Measurements from ENCODE around the gene FGG. TPM values are rescaled to one million over a fixed set of nuclear protein-coding genes. Genes with fewer than 3 reads are reported as not detected.

FGG gene
- total and polyA plus RNA-seq, 2 donors (not counting 1 experiment from before 2014, with no cell fraction given), result not detected

DNA sequence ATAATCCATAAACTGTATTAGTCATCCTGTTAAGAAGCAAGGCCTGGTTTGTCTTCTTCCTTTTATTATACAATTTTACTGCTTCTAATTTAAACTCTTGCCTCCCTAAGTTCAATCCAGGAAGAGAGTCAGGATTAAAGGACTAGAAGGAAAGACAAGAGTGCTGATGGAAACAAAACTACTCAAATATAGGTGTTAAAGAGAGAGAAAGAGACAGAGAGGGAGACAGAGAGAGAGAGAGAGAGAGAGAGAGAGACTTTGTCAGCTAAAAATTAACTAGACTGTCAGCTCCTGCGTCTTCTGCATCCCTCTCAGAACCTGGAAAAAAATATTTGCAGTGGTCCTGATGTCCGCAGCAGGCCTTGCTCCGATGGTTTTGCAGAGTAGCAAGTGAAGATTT lies 13.5 kb upstream of the FGG start:
- H3K4me3 ChIP-seq (ENCODE audit: control extremely low read depth in 1 of 5, extremely low read depth in 1 of 5, insufficient read depth in 1 of 5, low read depth in 2 of 5, low read length in 4 of 5), result no peak overlapping the region
- ChIA-PET POLR2A (no interaction called here), CTCF (interaction anchor here (1.6 to 13.8 kb wide), 2 partner anchors 10 to 70 kb away, joined by 3 to 357 read pairs; partner anchors contain the start of genes FGB and PLRG1)
- peaks cover 2% of the 10 kb centered on the region for H3K4me1 Mint-ChIP-seq
- H3K36me3 ChIP-seq (replicated peaks in 1 of 2; ENCODE audit: control extremely low read depth in 1 of 2, control insufficient read depth in 1 of 2, extremely low read depth in 1 of 2, insufficient read depth in 2 of 2, low read length in 1 of 2), result no peaks in the 10 kb centered on the region
- peaks cover 0 to 27% (median 23%) of the 10 kb centered on the region in 4 experiments for H3K27me3 ChIP-seq (replicated peaks in 1 of 4; ENCODE audit: control extremely low read depth in 1 of 4, control insufficient read depth in 3 of 4, insufficient read depth in 4 of 4, low read length in 3 of 4)
- peaks cover 9 to 13% of the 10 kb centered on the region in 2 donors for H3K4me1 ChIP-seq (ENCODE audit: control insufficient read depth in 2 of 2, insufficient read depth in 2 of 2, low read length in 2 of 2)
- H2AFZ ChIP-seq (ENCODE audit: insufficient read depth, low read depth, low read length, poor library complexity, severe bottlenecking), result no peak overlapping the region
- no peaks in the 10 kb centered on the region for H3K9me3 ChIP-seq (ENCODE audit: control extremely low read depth in 1 of 3, control insufficient read depth in 2 of 3, insufficient read depth in 1 of 3, low read length in 2 of 3)
- 100% methylated on average over 2 of the region's 3 CpGs for WGBS (ENCODE audit: insufficient coverage)
- no peak overlapping the region for H3K9ac ChIP-seq (ENCODE audit: low read length)
- H3K27ac ChIP-seq (ENCODE audit: low read length in 2 of 2), result no peak overlapping the region
- DNase-seq, result no peak
- no peak overlapping the region for H3K27ac Mint-ChIP-seq
- TF ChIP-seq CTCF (IDR thresholded peaks at IDR 0.05) (no peak), EZH2 (IDR thresholded peaks at IDR 0.05; ENCODE audit: borderline replicate concordance, insufficient read depth, low read depth, low read length, poor library complexity, severe bottlenecking) (no peak)
- no peak overlapping the region for H3K4me3 Mint-ChIP-seq
- H3K4me2 ChIP-seq (replicated peaks; ENCODE audit: low read depth, low read length, poor library complexity, severe bottlenecking), result no peak overlapping the region
- no peak for ATAC-seq (ENCODE audit: low read depth)
- peaks cover 28% of the 10 kb centered on the region for H3K27me3 Mint-ChIP-seq
- no peaks in the 10 kb centered on the region for H3K9me3 Mint-ChIP-seq (ENCODE audit: insufficient read depth)
- intact Hi-C loops (cut with micrococcal nuclease), result loop anchor here (10.0 kb wide), 1 partner anchor 1329 kb away; the partner anchor contains the start of gene CTSO
- H4K20me1 ChIP-seq (ENCODE audit: control insufficient read depth, insufficient read depth, low read length, poor library complexity, severe bottlenecking), result no peaks in the 10 kb centered on the region
- no peaks in the 10 kb centered on the region for H3K79me2 ChIP-seq (ENCODE audit: control insufficient read depth, insufficient read depth, low read length)

DNA sequence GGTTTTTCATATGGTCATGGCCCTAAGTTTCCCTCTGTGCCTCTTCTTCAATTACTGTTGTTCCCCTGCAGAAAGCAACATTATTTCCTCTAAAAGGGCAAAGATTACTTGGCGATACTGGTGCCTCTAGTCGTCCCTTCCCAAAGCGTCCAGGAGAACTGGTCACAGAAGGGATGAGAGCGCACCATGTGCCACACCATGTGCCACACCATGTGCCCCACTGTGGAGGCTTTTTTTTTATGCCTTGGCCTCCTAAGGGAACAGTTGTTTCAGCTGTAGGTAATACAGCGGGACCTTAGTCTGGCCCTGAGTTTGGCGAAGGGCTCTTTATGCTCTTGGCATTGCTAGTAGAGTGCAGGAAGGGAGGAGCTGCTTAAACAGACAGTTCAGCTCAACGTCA lies 11.5 kb upstream of the FGG start:
- H3K4me1 ChIP-seq (ENCODE audit: control insufficient read depth in 2 of 2, insufficient read depth in 2 of 2, low read length in 2 of 2), result peaks cover 9 to 13% of the 10 kb centered on the region in 2 donors
- H2AFZ ChIP-seq (ENCODE audit: insufficient read depth, low read depth, low read length, poor library complexity, severe bottlenecking), result no peak overlapping the region
- no peak overlapping the region for H3K9ac ChIP-seq (ENCODE audit: low read length)
- ATAC-seq (ENCODE audit: low read depth), result no peak
- Mint-ChIP-seq H3K27ac (no peak overlapping the region), H3K9me3 (ENCODE audit: insufficient read depth) (no peaks in the 10 kb centered on the region), H3K27me3 (peaks cover 15% of the 10 kb centered on the region), H3K4me3 (no peak overlapping the region), H3K4me1 (peaks cover 2% of the 10 kb centered on the region)
- TF ChIP-seq EZH2 (IDR thresholded peaks at IDR 0.05; ENCODE audit: borderline replicate concordance, insufficient read depth, low read depth, low read length, poor library complexity, severe bottlenecking) (no peak), CTCF (IDR thresholded peaks at IDR 0.05) (no peak)
- H3K4me3 ChIP-seq (ENCODE audit: control extremely low read depth in 1 of 5, extremely low read depth in 1 of 5, insufficient read depth in 1 of 5, low read depth in 2 of 5, low read length in 4 of 5), result no peak overlapping the region
- H3K79me2 ChIP-seq (ENCODE audit: control insufficient read depth, insufficient read depth, low read length), result no peaks in the 10 kb centered on the region
- ChIA-PET CTCF (interaction anchor here (0.9 to 13.8 kb wide), 7 partner anchors 9 to 294 kb away, joined by 3 to 357 read pairs (median 4); partner anchors contain the start of genes FGB and PLRG1), POLR2A (no interaction called here)
- H3K27me3 ChIP-seq (replicated peaks in 1 of 4; ENCODE audit: control extremely low read depth in 1 of 4, control insufficient read depth in 3 of 4, insufficient read depth in 4 of 4, low read length in 3 of 4), result peaks cover 0 to 23% (median 17%) of the 10 kb centered on the region in 4 experiments
- no peaks in the 10 kb centered on the region for H4K20me1 ChIP-seq (ENCODE audit: control insufficient read depth, insufficient read depth, low read length, poor library complexity, severe bottlenecking)
- H3K4me2 ChIP-seq (replicated peaks; ENCODE audit: low read depth, low read length, poor library complexity, severe bottlenecking), result no peak overlapping the region
- intact Hi-C loops (cut with micrococcal nuclease), result loop anchor here (10.0 kb wide), 1 partner anchor 1331 kb away; the partner anchor contains the start of gene CTSO
- no peaks in the 10 kb centered on the region for H3K36me3 ChIP-seq (replicated peaks in 1 of 2; ENCODE audit: control extremely low read depth in 1 of 2, control insufficient read depth in 1 of 2, extremely low read depth in 1 of 2, insufficient read depth in 2 of 2, low read length in 1 of 2)
- no peak for DNase-seq
- H3K9me3 ChIP-seq (ENCODE audit: control extremely low read depth in 1 of 3, control insufficient read depth in 2 of 3, insufficient read depth in 1 of 3, low read length in 2 of 3), result no peaks in the 10 kb centered on the region
- WGBS (ENCODE audit: insufficient coverage), result 94% methylated on average over 7 of the region's 7 CpGs
- H3K27ac ChIP-seq (ENCODE audit: low read length in 2 of 2), result no peak overlapping the region

Data from B cell (primary cell).